Calu3 (cell line): ENCODE results near the gene MCTP1. TPM values are rescaled to one million over a fixed set of nuclear protein-coding genes. Genes with fewer than 3 reads are reported as not detected.

Source experiments
- BruUV-seq: library from RNA; stranded (reverse); fragments of 400-500 nt; replicated peaks from 2 replicates; lab custom pipeline; 2021; lab: Mats Ljungman, UMichigan
- CTCF ChIA-PET: fragments of 300-600 bp; sonication (Branson Sonifier 250); formaldehyde crosslinking; loops from one replicate; lab custom pipeline; 2022; ENCODE audit warnings: antibody characterized with exemption; lab: Charles Lee
- DNase-seq: peaks from one replicate; pipeline ENCODE4 v3.0.0; 2022
- H3K27ac Mint-ChIP-seq: one replicate; pipeline ENCODE4 v1.8.0; 2022; ENCODE audit warnings: mixed read lengths; ENCODE audit not compliant: unreplicated experiment
- H3K27me3 Mint-ChIP-seq: one replicate; pipeline ENCODE4 v1.8.0; 2022; ENCODE audit warnings: mixed read lengths; ENCODE audit not compliant: unreplicated experiment
- H3K36me3 Mint-ChIP-seq: one replicate; pipeline ENCODE4 v1.8.0; 2022; ENCODE audit warnings: mild to moderate bottlenecking, moderate library complexity, mixed read lengths; ENCODE audit not compliant: insufficient read depth, unreplicated experiment
- H3K4me1 Mint-ChIP-seq: one replicate; pipeline ENCODE4 v1.8.0; 2022; ENCODE audit warnings: mild to moderate bottlenecking, low read depth, mixed read lengths; ENCODE audit not compliant: unreplicated experiment
- H3K4me3 Mint-ChIP-seq: one replicate; pipeline ENCODE4 v1.8.0; 2022; ENCODE audit warnings: mild to moderate bottlenecking, low read depth, moderate library complexity, mixed read lengths; ENCODE audit not compliant: unreplicated experiment
- H3K9me3 Mint-ChIP-seq: one replicate; pipeline ENCODE4 v1.8.0; 2022; ENCODE audit warnings: low read depth, mixed read lengths; ENCODE audit not compliant: unreplicated experiment
- CTCF ChIP-seq: fragments of 200-600 bp; IDR thresholded peaks from one replicate; pipeline ENCODE4 v1.8.0; 2022; ENCODE audit warnings: antibody characterized with exemption; ENCODE audit not compliant: unreplicated experiment
- intact Hi-C: fragments of 100-400 bp; cut with micrococcal nuclease; formaldehyde crosslinking; loops from one replicate; pipeline ENCODE4 v1.10.0; 2022; ENCODE audit not compliant: unreplicated experiment
- total RNA-seq: library from RNA; stranded (reverse); gene quantifications from 2 replicates; pipeline ENCODE4 v1.2.3, GENCODE V29; 2022

Gene MCTP1
- total RNA-seq, 1 experiment from 2014 or later = 28.4 TPM

GRCh38 chr5:95296291-95296690, 11.4 kb upstream of the MCTP1 start:
- BruUV-seq = no TSS peak
- H3K27ac Mint-ChIP-seq = no peak overlapping the region
- peaks cover 57% of the 10 kb centered on the region for H3K27me3 Mint-ChIP-seq
- TF ChIP-seq CTCF = no peak
- no peak overlapping the region for H3K4me3 Mint-ChIP-seq
- H3K36me3 Mint-ChIP-seq = no peaks in the 10 kb centered on the region
- no peak for DNase-seq
- CTCF ChIA-PET = no interaction called here
- no peaks in the 10 kb centered on the region for H3K4me1 Mint-ChIP-seq
- intact Hi-C loops = no loop called here
- no peaks in the 10 kb centered on the region for H3K9me3 Mint-ChIP-seq

- no peak for DNase-seq
- Mint-ChIP-seq H3K36me3 (peaks cover 14% of the 10 kb centered on the region), H3K27me3 (peaks cover 82% of the 10 kb centered on the region), H3K4me3 (peak overlapping the region; percentile 80), H3K9me3 (no peaks in the 10 kb centered on the region), H3K27ac (no peak overlapping the region), H3K4me1 (peaks cover 8% of the 10 kb centered on the region)
- CTCF ChIA-PET = interaction anchor here (1.1 kb wide), 1 partner anchor 161 kb away, joined by 6 read pairs; no protein-coding TSS in a partner anchor
- TF ChIP-seq CTCF = no peak
- BruUV-seq = no TSS peak
- intact Hi-C loops = loop anchor here (10.0 kb wide), 1 partner anchor 189 kb away; no protein-coding TSS in a partner anchor
Observed at GRCh38 chr5:95285409-95285755, 488 bp upstream of the MCTP1 start.

GRCh38 chr5:95283761-95284571, 928 bp downstream of the MCTP1 start:
- no TSS peak for BruUV-seq
- H3K27me3 Mint-ChIP-seq = peaks cover 81% of the 10 kb centered on the region

GRCh38 chr5:95283022-95283615, 1.8 kb downstream of the MCTP1 start:
- Mint-ChIP-seq H3K4me1 (peaks cover 8% of the 10 kb centered on the region), H3K27me3 (peaks cover 73% of the 10 kb centered on the region), H3K4me3 (peak overlapping the region; percentile 80), H3K36me3 (peaks cover 14% of the 10 kb centered on the region), H3K27ac (no peak overlapping the region), H3K9me3 (no peaks in the 10 kb centered on the region)
- no TSS peak for BruUV-seq
- no peak for DNase-seq
- no peak for TF ChIP-seq CTCF
- intact Hi-C loops = loop anchor here (10.0 kb wide), 1 partner anchor 192 kb away; no protein-coding TSS in a partner anchor
- CTCF ChIA-PET = interaction anchor here (0.7 to 1.1 kb wide), 2 partner anchors 14 to 21 kb away, joined by 3 read pairs; no protein-coding TSS in a partner anchor

More at GRCh38 chr5:95283761-95284571, 928 bp downstream of the MCTP1 start:
- peaks cover 8% of the 10 kb centered on the region for H3K4me1 Mint-ChIP-seq
- H3K36me3 Mint-ChIP-seq = peaks cover 14% of the 10 kb centered on the region
- H3K9me3 Mint-ChIP-seq = no peaks in the 10 kb centered on the region
- peak; percentile 78 for DNase-seq
- peak overlapping the region; percentile 80 for H3K4me3 Mint-ChIP-seq
- CTCF ChIA-PET = interaction anchor here (0.6 to 1.1 kb wide), 4 partner anchors 15 to 315 kb away, joined by 3 to 6 read pairs (median 3); no protein-coding TSS in a partner anchor
- TF ChIP-seq CTCF = peak; percentile 76
- H3K27ac Mint-ChIP-seq = no peak overlapping the region
- intact Hi-C loops = loop anchor here (10.0 kb wide), 1 partner anchor 191 kb away; no protein-coding TSS in a partner anchor
